Glomerular endothelial cell (primary cell): Measurements from ENCODE around the gene NAP1L2. TPM values are rescaled to one million over a fixed set of nuclear protein-coding genes. Genes with fewer than 3 reads are reported as not detected.
"Not testable (repeated sequence)": the region's sequence is repeated elsewhere in the genome, so short reads cannot be mapped to it uniquely, and the experiment has no call there.

Experiments used
- DNase-seq: peaks from one replicate; pipeline ENCODE4 v3.0.0-alpha.2; 2011; ENCODE audit warnings: low read depth, low spot score; ENCODE audit errors: extremely low read depth
- total RNA-seq: library from RNA; depleted of rRNA; stranded (reverse); fragments of >200 nt; gene quantifications from 2 replicates; pipeline ENCODE4 v1.2.3, GENCODE V29; 2015

The NAP1L2 gene
- total RNA-seq, result 0.41 TPM in 1 of 2 replicates, not detected in the other

GRCh38 chrX:73214426-73215094, at the start of gene NAP1L2:
Gene NAP1L2 (minus strand): TSS chrX:73214851. CDS start chrX:73214492, 359 bp downstream.
- DNase-seq, result no peak

GRCh38 chrX:73262991-73263390, 48.3 kb upstream of the NAP1L2 start:
- no peak for DNase-seq

GRCh38 chrX:73239242-73239641, 24.6 kb upstream of the NAP1L2 start:
- no peak for DNase-seq

GRCh38 chrX:73217621-73218020, 3.0 kb upstream of the NAP1L2 start:
- DNase-seq, result no peak

GRCh38 chrX:73215246-73215645, 595 bp upstream of the NAP1L2 start:
- DNase-seq, result no peak

- DNase-seq, result no peak
Measured at GRCh38 chrX:73213734-73214425, 771 bp downstream of the NAP1L2 start.

GRCh38 chrX:73206366-73206765, 8.3 kb downstream of the NAP1L2 start:
- DNase-seq, result no peak

GRCh38 chrX:73182502-73183114, 32.0 kb downstream of the NAP1L2 start:
- DNase-seq, result no peak

- not testable (repeated sequence) for DNase-seq
Measured at GRCh38 chrX:73168945-73169344, 45.7 kb downstream of the NAP1L2 start.

Other genes with a start within 250 kb of the NAP1L2 start
- gene PABPC1L2B, start 211.9 kb downstream of the NAP1L2 start, total RNA-seq, result not detected in 2 replicates
- gene PABPC1L2A, start 135.3 kb downstream of the NAP1L2 start, total RNA-seq, result not detected in 2 replicates
- not detected in 2 replicates for gene CDX4, start 232.2 kb upstream of the NAP1L2 start, total RNA-seq